ENCODE data around the gene OXSM. TPM values are rescaled to one million over a fixed set of nuclear protein-coding genes. Genes with fewer than 3 reads are reported as not detected.

OXSM gene
- total RNA-seq, 1 donor from 2014 or later, result 13.0 TPM

- no peak for DNase-seq (ENCODE audit: low read depth)
Observed at GRCh38 chr3:25803833-25804232, 13.9 kb downstream of the OXSM start.

GRCh38 chr3:25804676-25805075, 14.8 kb downstream of the OXSM start:
- DNase-seq (ENCODE audit: low read depth), result no peak

GRCh38 chr3:25812644-25813043, 22.8 kb downstream of the OXSM start:
- DNase-seq (ENCODE audit: low read depth), result no peak

GRCh38 chr3:25817107-25817506, 27.2 kb downstream of the OXSM start:
- no peak for DNase-seq (ENCODE audit: low read depth)

- no peak for DNase-seq (ENCODE audit: low read depth)
Observed at GRCh38 chr3:25817638-25818037, 27.7 kb downstream of the OXSM start.

GRCh38 chr3:25818335-25818734, 28.4 kb downstream of the OXSM start:
- DNase-seq (ENCODE audit: low read depth), result no peak

- DNase-seq (ENCODE audit: low read depth), result peak; percentile 93
Observed at GRCh38 chr3:25820366-25820765, 30.5 kb downstream of the OXSM start.

- no peak for DNase-seq (ENCODE audit: low read depth)
Observed at GRCh38 chr3:25820816-25821486, 31.1 kb downstream of the OXSM start.

GRCh38 chr3:25821746-25822573, 32.1 kb downstream of the OXSM start:
- DNase-seq (ENCODE audit: low read depth), result peak; percentile 54

GRCh38 chr3:25823314-25823713, 33.4 kb downstream of the OXSM start:
- DNase-seq (ENCODE audit: low read depth), result no peak

- DNase-seq (ENCODE audit: low read depth), result no peak
Observed at GRCh38 chr3:25826510-25826909, 36.6 kb downstream of the OXSM start.

- DNase-seq (ENCODE audit: low read depth), result no peak
Observed at GRCh38 chr3:25830373-25831280, 40.7 kb downstream of the OXSM start.

- peak; percentile 74 for DNase-seq (ENCODE audit: low read depth)
Observed at GRCh38 chr3:25831578-25831977, 41.7 kb downstream of the OXSM start.

GRCh38 chr3:25834346-25834745, 44.5 kb downstream of the OXSM start:
- no peak for DNase-seq (ENCODE audit: low read depth)

- DNase-seq (ENCODE audit: low read depth), result no peak
Observed at GRCh38 chr3:25836579-25836978, 46.7 kb downstream of the OXSM start.

GRCh38 chr3:25837038-25837437, 47.1 kb downstream of the OXSM start:
- no peak for DNase-seq (ENCODE audit: low read depth)

- no peak for DNase-seq (ENCODE audit: low read depth)
Observed at GRCh38 chr3:25840099-25840498, 50.2 kb downstream of the OXSM start.

- peak; percentile 35 for DNase-seq (ENCODE audit: low read depth)
Observed at GRCh38 chr3:25843332-25843731, 53.4 kb downstream of the OXSM start.
